ENCODE measurements around the gene EPSTI1.
"Not testable (repeated sequence)": the region's sequence is repeated elsewhere in the genome, so short reads cannot be mapped to it uniquely, and the experiment has no call there.

The EPSTI1 gene

DNA sequence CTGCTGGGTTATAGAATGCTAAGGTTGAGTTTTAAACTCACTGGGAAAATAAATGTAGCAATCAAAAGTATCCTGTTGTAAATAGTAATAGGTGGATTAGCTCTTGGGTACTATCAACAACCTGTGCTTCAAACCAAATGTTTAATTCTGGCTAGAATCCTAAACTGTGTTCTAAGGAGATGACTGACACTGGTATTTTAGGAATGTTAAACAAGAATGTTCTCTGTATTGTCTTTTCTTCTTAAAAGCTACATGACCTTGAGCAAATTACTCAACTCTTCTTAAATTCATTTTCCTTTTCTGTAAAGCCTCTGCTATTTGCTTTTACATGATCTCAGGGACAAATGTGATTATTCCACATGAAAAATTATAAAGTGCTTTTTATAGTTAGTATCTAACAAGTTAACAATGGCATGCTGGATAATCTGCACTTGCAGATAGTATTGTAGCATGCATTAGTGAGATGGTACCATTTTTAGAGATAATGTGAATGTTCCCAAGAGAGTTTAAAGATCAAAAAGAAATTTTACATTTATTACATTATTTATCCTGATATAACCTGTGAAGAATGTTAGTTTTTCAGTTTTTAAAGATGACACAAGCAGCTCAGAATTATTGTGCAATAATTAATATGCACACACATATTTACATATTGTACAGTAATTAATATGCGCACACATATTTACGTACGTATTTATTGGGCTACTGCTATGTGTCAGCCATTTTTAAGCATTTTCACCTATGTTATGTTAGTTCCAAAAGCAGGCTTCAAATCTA is 13.6 kb upstream of the EPSTI1 start:
- no peak for DNase-seq (ENCODE audit: low read depth)

DNA sequence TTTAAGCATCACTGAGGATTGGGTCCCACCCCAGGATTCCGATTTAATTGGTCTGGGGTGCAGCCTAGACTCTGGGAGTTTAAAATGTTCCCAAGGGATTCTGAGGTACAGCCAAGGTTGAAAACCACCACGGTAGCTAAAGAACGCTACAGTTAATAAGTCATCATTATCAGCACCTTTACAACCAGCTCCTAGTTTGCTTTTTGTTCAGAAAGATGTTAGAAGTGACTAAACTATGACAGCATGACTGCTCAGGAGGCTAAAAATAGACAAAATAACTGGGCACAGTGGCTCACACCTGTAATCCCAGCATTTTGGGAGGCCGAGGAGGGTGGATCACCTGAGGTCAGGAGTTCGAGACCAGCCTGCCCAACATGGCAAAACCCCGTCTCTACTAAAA is 11.7 kb upstream of the EPSTI1 start:
- no peak for DNase-seq (ENCODE audit: low read depth)

DNA sequence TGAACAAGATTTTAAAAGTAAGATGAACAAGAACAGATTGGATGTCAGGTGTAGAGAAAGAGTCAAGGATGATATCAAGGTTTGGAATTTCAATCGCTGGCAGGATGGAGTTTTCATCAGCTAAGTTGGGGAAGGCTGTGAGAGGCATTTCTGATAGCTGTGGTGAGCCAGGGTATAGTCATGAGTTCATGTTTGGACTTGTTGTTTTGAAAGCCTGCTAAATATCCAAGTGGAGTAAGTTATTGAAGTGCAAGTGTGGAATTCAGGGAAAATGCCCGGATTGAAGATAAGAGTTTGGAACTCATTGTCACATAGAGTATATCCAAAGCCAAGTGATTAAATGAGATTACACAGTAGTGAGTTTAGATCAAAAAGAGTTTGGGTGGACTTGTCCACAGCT is 11.0 kb upstream of the EPSTI1 start:
- DNase-seq (ENCODE audit: low read depth) = no peak

DNA sequence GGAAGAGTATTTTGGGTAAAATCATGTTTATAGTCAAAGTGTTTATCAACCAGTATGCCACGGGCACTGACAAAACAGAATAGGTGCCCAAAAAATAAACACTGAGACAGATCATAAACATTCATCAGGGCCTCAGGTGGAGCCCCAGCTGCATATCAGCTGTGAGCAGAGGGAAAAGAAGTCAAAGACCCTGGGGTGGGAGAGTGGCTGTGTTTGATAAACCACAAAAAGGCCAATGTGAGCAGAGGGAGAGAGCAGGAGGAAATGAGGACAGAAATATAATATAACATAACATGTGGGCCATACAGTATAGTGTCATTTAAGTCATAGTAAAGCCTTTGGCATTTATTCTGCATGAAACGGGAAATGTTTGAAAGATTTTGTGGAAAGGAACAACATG is 10.0 kb upstream of the EPSTI1 start:
- DNase-seq (ENCODE audit: low read depth) = no peak

DNA sequence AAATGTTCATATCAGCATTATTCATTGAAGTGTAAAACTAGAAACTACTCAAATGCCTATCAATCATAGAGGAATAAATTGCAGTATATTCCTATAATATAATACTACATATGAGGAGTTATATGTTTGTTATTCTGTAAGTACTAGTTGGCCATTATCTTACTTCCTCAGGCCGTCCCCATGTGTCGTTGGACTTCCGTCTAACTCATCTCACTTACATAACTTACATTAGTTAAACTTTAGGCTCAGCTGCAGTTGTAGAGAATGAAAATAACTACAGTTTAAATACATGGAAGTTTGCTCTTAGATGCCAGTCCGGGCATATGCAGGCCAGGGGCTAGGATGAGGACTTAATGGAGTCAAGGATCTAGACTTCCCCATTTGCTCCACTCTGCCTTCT is 8.6 kb upstream of the EPSTI1 start:
- no peak for DNase-seq (ENCODE audit: low read depth)

DNA sequence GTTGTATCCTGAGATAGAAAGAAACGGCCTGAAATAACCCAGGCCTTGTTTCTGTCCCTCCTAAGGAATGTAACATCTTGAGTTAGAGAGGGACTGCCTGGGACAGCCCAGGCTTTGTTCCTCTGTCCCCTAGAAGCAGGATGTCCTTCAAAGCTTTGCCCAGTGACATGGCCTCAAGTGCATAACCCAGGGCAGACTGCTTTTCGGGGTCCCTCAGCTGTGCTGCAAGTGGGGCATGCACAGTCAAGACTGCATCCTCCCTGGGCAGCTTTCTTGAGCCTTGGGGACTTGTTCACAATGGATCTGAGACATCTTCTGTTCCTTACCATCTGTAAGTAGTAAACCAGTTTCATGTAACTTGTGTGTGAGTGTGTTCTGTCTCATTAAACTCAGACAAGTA is 7.5 kb upstream of the EPSTI1 start:
- DNase-seq (ENCODE audit: low read depth) = no peak

DNA sequence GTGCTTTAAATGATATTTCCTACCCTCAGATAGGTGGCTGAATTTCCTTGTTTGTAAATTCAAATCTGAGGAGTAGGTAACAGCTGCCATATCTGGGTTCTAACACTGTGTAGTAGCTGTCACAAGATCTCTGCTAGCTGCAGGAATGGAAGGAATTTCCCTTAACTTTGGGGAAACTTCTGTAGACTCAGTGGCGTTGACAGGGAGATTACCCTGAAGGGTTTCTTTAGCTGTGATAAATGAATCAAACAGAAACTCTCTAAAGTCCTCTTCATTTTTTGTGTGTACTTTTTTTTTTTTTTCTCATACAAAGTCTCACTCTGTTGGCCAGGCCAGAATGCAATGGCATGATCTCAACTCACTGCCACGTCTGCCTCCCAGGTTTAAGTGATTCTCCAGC is 5.3 kb upstream of the EPSTI1 start:
- no peak for DNase-seq (ENCODE audit: low read depth)

DNA sequence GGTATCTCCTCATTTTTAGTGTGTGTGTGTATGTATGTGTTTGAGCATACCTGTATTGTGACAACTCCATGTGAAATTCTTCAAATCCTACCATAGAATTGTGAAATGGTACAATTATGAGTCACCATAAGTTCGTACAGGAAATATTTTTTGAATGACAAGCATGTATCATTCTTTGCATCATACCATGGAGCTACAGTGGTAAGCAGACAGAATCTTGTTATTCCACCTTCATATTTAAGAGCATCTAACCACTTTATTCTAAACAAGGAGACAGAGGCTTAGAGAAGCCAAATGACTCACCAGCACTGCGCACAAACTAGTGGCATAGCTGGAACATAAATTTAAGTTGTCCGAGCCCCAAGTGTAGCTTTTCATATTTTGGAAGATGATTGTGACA is 4.5 kb upstream of the EPSTI1 start:
- DNase-seq (ENCODE audit: low read depth) = no peak

DNA sequence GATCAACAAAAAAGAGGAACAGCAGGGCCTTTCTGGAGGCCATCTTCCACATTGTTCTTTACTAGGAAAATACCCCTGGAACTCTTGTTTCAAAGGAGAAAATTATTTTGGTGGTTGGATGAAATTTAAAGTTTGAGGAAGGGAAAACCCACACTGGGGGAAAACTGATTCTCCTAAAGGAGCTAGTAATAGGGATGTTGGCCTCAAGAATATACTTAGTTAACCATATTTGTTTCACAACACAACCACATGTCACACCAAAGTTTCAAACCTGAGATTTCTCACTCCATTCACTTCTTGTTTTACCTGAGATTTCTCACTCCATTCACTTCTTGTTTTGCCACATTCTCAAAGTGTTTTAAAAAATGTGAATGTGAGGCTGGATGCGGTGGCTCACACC is 2.8 kb upstream of the EPSTI1 start:
- no peak for DNase-seq (ENCODE audit: low read depth)

DNA sequence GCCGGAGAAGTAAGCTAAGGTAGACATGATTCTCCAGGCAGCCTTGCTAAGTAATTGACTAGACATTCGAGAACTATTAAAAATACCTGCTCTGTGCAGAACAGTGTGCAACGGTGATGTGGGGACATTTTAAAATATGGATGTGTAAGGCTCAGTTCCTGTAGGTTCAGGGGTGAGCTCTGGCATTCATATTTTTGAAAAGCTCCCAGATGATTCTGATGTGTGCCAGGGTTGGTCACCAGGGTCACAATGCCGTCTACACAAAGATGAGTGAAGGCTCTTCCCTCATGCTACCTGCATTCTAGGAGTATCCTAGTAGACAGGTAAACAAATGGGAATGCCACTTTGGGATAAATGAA is 702 bp upstream of the EPSTI1 start:
- no peak for DNase-seq (ENCODE audit: low read depth)

DNA sequence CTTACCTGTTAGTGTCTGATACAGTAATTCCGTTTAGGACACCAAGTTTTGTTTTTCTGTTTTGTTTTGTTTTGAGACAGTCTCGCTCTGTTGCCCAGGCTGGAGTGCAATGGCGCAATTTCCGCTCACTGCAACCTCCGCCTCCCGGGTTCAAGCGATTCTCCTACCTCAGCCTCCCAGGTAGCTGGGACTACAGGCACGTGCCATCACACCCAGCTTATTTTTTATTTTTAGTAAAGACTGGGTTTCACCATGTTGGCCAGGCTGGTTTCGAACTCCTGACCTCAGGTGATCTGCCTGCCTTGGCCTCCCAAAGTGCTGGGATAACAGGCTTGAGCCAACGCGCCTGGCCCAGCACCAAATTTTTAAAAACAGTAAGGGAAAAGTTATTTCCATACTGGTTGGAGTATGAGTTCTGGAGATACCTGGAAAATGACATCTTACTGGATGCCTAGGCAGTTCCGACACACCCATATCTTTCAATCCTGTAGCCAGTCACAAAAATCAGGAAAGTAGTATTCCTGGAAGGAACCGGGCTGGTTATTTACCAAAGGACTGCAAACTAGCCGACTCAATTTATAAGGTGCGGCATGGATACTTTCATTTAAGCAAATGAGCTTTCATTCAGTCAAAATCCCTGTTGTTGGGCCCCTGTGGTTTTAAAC is 676 bp downstream of the EPSTI1 start:
- DNase-seq (ENCODE audit: low read depth) = not testable (repeated sequence)

DNA sequence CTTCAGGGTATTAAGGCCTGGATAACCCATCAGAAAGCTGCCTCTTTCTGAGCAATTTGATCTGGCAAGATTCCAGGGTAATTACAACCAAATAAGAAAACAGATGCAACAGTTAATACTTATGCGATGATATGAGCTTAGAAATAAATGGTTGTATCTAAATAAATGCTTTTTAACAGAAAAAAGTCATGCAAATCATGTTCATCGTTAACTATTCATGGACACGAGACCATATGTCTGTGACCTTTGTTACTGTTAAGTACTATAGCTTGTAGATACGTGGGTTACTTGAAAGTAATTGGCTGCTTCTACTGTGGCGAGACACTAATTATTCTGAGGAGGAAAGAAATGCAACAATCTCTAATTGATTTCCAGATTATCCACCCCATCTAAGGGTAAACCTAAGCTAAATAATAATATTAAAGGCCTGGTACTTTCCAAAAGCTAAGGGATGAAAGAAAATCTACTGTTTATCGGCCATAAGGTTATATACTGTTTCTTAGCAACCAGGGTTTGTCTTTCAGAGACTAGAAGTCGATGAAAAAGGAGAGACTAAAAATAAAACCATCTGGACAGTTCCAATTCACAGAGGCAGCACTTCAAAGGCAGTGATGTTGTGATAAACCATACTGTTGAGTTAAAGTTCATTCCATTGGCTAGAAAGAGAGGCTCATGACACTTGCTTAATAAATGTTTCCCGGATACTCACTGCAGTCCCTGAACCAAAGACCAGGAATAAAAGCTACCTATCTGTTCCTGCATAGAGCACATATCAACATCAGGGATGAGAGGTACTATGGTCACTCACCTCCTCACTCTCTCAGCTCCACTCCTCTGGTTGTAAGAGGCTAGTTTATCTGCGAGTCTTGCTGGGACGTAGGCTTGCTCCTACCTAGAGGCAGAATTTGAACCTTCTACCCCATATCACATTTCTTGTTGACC is 1.5 kb downstream of the EPSTI1 start:
- no peak for DNase-seq (ENCODE audit: low read depth)

DNA sequence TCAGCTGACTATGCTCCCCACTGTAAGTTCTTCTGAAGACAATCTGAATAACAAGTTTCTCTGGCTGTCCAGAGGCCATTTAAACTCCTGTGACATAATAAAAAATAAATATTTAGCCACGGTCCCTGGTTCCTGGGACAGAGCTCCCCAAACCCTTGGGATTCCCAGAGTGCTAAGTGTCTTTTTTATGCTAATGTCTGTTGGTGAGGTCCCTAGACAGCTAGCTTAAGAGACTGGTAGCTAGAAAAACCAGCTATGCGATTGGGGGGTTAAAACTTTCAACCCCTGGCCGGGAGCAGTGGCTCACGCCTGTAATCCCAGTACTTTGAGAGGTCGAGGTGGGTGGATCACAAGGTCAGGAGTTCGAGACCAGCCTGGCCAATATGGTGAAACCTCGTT is 5.9 kb downstream of the EPSTI1 start:
- DNase-seq (ENCODE audit: low read depth) = no peak

DNA sequence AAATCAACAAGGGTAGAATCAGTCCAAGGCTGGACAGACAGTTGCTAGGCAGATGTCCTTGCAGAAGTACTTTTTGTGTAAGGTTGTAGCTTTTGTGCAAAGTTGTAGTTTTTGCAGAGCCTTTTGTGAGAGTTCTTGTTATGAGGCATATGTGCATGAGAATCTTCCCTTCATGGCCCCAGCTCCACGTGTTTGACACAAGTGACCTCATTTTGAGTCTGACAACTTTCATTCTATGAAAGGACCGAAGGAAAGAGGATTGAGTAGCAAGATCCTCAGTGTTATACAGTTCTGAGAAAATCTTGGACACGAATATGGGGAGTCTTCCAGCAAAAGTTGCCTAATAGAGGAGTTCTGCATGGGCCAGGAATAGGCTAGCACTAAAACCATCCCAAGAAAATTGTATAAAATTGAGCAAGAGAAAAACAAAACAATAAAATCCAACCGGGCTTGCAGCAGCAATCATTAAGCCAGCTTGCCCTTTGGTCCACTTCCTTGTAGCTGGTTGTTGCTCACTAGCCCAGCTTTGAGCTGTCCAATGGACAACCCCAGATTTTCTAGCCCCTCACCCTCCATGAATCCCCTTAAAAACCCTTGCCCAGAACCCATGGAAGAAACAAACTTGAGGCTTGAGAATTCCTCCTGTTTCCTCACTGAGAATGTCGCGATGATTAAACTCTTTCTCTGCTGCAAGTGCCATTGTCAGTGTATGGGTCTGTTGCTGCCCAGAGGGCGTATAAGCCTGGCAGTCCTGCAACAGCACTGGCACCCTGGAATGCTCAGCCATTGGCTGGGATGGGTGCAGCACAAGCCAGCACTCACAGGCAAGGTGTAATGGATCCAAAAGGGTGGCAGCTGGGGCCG is 6.5 kb downstream of the EPSTI1 start:
- no peak for DNase-seq (ENCODE audit: low read depth)

DNA sequence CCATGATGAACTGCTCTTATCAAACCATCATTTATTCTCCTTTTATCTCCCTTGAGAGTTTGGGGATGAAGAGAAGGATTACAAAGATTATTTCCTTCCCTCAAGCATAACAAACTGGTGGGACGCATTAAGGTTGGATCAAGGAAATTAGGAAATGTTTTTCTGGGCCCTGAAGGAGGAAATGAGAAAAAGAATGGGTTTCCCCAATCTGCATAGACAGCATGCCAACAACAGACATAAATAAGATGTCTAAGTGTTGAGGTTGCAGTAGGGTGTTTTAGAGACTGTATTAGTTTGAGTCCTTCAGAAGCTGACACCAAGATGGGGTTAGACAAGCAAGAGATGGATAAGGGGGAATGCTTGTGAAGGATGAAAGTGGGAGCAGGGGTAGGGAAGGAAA is 7.3 kb downstream of the EPSTI1 start:
- DNase-seq (ENCODE audit: low read depth) = no peak

DNA sequence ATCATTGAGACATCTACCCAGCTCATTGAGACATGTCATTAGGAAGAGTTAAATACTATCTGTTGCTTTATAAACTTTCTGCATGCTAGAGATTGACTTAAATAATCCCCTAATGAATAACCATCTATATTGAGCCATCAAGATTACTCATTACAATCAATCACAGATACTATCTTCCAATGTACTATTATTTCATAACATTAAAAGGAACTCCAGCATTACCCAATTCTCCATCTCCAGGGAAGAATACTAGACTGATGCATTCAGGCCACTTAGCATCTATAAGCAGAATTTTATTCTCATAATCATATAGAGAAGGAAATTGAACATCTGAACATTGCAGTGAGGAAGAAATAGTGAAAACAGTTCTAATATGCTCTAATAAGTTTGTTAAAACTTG is 8.0 kb downstream of the EPSTI1 start:
- DNase-seq (ENCODE audit: low read depth) = no peak

DNA sequence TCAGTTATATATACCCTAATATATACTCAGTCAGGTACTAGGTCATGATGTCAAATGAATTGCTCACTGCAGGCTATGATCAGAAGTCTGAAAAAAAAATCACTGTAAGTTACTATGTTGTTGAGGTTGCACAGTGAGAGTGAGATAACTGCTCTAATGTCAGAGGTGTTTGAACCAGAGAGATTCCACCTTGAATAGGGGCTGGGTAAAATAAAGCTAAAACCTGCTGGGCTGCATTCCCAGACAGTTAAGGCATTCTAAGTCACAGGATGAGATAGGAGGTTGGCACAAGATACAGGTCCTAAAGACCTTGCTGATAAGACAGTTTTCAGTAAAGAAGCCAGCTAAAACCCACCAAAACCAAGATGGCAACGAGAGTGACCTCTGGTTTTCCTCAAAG is 10.2 kb downstream of the EPSTI1 start:
- no peak for DNase-seq (ENCODE audit: low read depth)

DNA sequence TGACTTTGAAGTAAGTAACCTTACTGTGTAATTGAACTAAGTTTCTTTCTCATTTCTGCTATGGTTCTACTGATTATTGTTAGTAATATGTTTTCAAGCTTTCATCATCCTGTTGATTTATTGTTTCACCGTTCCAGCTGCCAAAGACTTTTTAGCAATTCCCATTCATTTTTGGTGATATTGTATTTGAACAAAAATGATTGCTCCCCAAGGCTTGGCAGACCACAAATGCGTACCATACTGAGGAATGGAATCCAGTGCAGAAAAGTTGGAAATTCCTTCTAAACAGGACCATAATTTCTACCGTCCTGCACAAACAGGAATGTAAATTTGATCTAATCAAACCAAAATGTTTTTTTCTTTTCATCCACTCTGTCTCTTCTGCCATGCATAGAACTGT is 10.7 kb downstream of the EPSTI1 start:
- no peak for DNase-seq (ENCODE audit: low read depth)

DNA sequence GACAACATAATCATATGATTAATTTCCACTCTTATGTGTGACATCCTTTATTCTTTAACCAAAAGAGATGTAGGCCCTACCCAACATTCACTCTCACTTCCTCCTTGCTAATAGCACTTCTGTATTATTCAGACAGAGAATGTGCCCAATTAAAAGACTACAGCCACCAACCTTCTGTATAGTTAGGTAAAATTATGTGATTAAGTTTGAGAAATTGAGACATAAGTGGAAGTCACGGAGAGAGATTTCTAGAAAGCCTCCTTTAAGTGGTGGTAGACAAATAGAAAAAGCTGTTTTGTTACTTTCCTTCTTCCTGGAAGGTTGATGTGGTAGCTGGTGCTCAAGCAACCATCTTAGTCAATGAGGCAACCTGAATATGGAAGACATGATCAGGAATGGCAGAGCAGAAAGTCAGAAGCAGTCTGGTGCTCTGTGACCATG is 14.8 kb downstream of the EPSTI1 start:
- DNase-seq (ENCODE audit: low read depth) = no peak

DNA sequence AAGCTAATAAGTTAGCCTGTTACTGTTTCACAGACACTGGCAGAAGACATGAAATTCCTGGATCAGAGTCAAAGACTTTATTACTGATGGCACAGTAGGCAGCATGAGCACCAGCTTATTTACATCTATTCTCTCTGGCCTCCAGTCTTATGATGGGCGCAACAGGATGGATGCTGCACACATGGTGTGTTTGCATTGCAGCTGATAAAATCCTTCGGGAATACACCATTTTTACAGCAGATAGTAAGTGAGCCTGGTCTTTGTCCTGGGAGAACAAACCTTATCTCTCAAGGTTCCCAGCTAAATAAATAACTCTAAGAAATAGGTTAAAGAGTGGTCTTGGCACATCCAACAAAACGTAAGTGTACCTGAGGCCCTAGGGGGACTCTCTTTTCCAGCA is 16.0 kb downstream of the EPSTI1 start:
- no peak for DNase-seq (ENCODE audit: low read depth)

DNA sequence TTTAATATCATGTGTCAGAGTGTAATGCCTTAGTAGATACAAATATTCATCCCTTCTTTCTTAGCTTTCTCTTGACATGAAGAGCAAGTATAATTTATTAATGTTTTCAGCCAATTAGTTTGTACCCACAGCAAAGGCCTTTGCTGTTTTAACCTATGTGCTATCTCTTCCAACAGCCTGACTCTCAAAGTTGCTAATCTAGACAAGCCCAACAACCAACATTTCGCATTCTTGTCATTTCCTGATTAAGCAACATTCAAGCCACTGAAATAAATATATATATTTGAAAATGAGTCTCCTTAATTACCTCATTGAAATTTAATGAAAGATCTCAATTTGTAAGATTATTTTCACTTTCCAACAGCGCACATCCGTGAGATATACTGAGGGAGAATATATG is 18.5 kb downstream of the EPSTI1 start:
- no peak for DNase-seq (ENCODE audit: low read depth)

All from activated T-helper 1 cell treated with Interleukin-2 at 50 U/mL for 16 hours (primary cell).